Measurements from ENCODE around the gene ZNF81.
A peak's percentile ranks its signal among the peaks of the same experiment; 100 is the strongest.
"Not testable (repeated sequence)": the region's sequence is repeated elsewhere in the genome, so short reads cannot be mapped to it uniquely, and the experiment has no call there.

ZNF81 gene

GRCh38 chrX:47836164-47837072, at the start of gene ZNF81:
Gene ZNF81, plus strand, starts transcription at chrX:47836902. Its CDS starts 9,366 bp downstream, at chrX:47846268.
- DNase-seq (ENCODE audit: low spot score), result peak; percentile 94

- no peak for DNase-seq (ENCODE audit: low spot score)
Measured at GRCh38 chrX:47796433-47796906, 40.2 kb upstream of the ZNF81 start.

- no peak for DNase-seq (ENCODE audit: low spot score)
Measured at GRCh38 chrX:47797084-47797483, 39.6 kb upstream of the ZNF81 start.

GRCh38 chrX:47798861-47799260, 37.8 kb upstream of the ZNF81 start:
- DNase-seq (ENCODE audit: low spot score), result no peak

- DNase-seq (ENCODE audit: low spot score), result no peak
Measured at GRCh38 chrX:47802589-47802988, 34.1 kb upstream of the ZNF81 start.

- not testable (repeated sequence) for DNase-seq (ENCODE audit: low spot score)
Measured at GRCh38 chrX:47803103-47803502, 33.6 kb upstream of the ZNF81 start.

- DNase-seq (ENCODE audit: low spot score), result no peak
Measured at GRCh38 chrX:47804315-47804714, 32.4 kb upstream of the ZNF81 start.

- not testable (repeated sequence) for DNase-seq (ENCODE audit: low spot score)
Measured at GRCh38 chrX:47805844-47806243, 30.9 kb upstream of the ZNF81 start.

GRCh38 chrX:47806415-47807271, 30.1 kb upstream of the ZNF81 start:
- DNase-seq (ENCODE audit: low spot score), result not testable (repeated sequence)

GRCh38 chrX:47807272-47807538, 29.5 kb upstream of the ZNF81 start:
- not testable (repeated sequence) for DNase-seq (ENCODE audit: low spot score)

GRCh38 chrX:47807548-47807947, 29.2 kb upstream of the ZNF81 start:
- no peak for DNase-seq (ENCODE audit: low spot score)

GRCh38 chrX:47808904-47809788, 27.6 kb upstream of the ZNF81 start:
- DNase-seq (ENCODE audit: low spot score), result no peak

- no peak for DNase-seq (ENCODE audit: low spot score)
Measured at GRCh38 chrX:47814851-47815250, 21.9 kb upstream of the ZNF81 start.

- no peak for DNase-seq (ENCODE audit: low spot score)
Measured at GRCh38 chrX:47815901-47816845, 20.5 kb upstream of the ZNF81 start.

GRCh38 chrX:47817421-47817820, 19.3 kb upstream of the ZNF81 start:
- no peak for DNase-seq (ENCODE audit: low spot score)

GRCh38 chrX:47817897-47818296, 18.8 kb upstream of the ZNF81 start:
- DNase-seq (ENCODE audit: low spot score), result no peak

GRCh38 chrX:47828984-47829383, 7.7 kb upstream of the ZNF81 start:
- no peak for DNase-seq (ENCODE audit: low spot score)

- DNase-seq (ENCODE audit: low spot score), result no peak
Measured at GRCh38 chrX:47831788-47832187, 4.9 kb upstream of the ZNF81 start.

GRCh38 chrX:47838361-47838760, 1.7 kb downstream of the ZNF81 start:
- no peak for DNase-seq (ENCODE audit: low spot score)

GRCh38 chrX:47840111-47840510, 3.4 kb downstream of the ZNF81 start:
- DNase-seq (ENCODE audit: low spot score), result no peak

GRCh38 chrX:47843363-47843762, 6.7 kb downstream of the ZNF81 start:
- DNase-seq (ENCODE audit: low spot score), result no peak
